DMS79 treated with DMSO at 0.1 percent for 48 hours (cell line): ENCODE data around the gene ANGPTL5.
"Not testable (repeated sequence)": the region's sequence is repeated elsewhere in the genome, so short reads cannot be mapped to it uniquely, and the experiment has no call there.

Source experiments
- DNase-seq: peaks from one replicate; lab custom pipeline; 2025; lab: John Stamatoyannopoulos, UW

ANGPTL5 gene

DNA sequence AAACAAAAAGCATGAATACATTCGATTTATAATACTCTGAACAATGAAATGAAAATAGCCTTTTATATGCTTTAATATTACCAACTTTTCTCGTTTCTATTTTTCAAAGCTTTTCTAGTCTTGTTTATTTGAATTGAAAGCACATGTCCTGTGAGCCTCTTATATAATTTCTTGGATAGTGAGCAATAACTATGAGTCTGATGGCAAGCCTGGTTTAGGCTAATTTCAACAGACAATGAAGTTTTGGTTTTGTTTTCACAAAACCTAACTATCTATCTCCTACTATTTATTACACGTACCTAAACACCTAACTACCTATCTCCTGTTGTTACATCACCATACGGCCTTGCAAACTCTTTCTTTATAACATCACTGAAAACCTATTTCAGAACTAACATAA lies 30.7 kb downstream of the ANGPTL5 start:
- no peak for DNase-seq

GRCh38 chr11:101881586-101881985 lies 34.7 kb downstream of the ANGPTL5 start:
- DNase-seq: no peak

DNA sequence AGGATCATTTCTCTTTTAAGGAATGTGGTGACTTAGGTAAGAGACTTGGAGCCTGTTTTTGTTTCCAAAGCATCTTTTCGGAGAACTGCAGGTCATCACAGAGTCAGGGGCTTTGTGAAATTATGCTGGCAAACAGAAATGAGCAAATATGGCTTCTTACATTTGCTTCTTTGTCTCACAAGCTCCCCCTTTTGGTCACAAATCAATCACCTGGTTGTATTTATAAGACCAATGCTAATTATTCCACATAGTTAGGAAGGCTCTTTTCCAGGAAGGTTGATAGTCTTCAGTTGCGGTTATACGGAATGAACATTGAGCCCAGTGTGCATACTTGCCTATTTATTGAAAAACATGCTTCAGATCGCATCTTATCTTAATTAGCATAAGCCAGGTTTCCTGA lies 36.1 kb downstream of the ANGPTL5 start:
- no peak for DNase-seq

DNA sequence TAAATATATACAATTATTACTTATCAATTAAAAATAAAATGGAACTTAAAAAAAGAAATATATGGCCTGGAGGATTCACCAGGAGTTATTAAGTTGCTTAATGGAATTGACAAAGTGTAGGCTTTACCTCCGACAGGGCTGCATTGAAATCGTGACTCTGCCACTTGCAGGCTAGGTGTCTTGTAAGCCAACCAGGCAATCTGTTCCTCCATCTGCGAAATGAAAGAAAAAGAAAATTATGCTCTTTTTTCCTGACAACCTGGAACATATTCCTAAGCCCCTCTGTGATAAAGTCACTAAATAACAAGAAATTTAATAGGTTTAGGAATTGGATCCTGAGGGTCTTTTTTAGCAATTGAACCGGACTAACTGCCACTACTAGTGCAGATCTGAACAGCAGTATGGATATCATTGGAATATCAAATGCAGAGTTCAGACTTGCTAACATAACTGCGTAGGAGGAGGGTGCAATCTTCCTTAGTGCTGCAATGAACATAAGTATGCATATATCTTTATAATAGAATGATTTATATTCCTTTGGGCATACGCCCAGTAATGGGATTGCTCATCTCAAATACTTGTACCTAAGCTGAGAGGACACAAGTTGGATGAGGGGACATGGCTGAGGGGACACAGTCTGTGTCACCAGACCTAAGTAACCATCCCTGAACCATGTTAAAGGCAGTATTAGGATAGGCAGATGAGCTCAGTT lies 44.0 kb downstream of the ANGPTL5 start:
- no peak for DNase-seq

DNA sequence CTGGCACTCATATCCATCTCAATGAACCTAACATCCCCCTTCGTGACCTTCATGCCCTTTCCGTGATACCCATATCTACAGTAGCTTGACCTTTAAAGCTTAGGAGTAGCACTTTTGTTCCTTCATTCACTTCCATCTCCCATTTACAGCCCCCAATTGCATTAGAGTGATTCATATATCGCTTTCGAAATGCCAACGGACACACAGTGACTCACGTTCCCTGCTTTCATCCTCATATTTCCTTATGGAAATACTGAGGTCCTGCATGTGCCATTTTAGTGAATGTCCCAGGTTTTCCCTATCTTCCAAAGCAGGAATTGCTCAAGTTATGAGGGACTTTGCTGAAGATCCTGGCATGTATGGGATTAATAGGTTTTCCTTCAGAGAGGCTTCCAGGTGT lies 45.8 kb downstream of the ANGPTL5 start:
- DNase-seq: no peak

GRCh38 chr11:101867951-101868350 lies 48.4 kb downstream of the ANGPTL5 start:
- DNase-seq: no peak

- DNase-seq: no peak
Observed at GRCh38 chr11:101866619-101867491, 49.5 kb downstream of the ANGPTL5 start.

DNA sequence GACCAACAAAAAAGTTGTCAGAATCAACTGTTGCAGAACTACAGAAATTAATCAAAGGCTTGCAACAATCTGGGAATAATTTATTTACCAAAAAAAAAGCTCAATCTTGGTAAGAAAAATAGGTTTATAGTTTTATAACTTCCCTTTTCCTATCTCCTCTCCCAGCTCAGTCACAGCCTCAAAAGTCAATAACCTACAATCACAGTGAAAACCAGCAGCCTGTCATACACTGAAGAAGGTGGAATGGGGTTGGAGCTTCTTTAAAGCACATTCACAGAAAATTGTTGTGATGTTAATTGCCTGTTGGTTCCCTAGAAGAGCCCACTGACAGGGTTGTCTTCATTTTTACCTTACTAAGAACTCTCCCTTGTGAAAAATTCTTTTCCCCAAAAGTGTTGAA lies 52.2 kb downstream of the ANGPTL5 start:
- DNase-seq: no peak

- no peak for DNase-seq
Observed at GRCh38 chr11:101863361-101863760, 53.0 kb downstream of the ANGPTL5 start.

DNA sequence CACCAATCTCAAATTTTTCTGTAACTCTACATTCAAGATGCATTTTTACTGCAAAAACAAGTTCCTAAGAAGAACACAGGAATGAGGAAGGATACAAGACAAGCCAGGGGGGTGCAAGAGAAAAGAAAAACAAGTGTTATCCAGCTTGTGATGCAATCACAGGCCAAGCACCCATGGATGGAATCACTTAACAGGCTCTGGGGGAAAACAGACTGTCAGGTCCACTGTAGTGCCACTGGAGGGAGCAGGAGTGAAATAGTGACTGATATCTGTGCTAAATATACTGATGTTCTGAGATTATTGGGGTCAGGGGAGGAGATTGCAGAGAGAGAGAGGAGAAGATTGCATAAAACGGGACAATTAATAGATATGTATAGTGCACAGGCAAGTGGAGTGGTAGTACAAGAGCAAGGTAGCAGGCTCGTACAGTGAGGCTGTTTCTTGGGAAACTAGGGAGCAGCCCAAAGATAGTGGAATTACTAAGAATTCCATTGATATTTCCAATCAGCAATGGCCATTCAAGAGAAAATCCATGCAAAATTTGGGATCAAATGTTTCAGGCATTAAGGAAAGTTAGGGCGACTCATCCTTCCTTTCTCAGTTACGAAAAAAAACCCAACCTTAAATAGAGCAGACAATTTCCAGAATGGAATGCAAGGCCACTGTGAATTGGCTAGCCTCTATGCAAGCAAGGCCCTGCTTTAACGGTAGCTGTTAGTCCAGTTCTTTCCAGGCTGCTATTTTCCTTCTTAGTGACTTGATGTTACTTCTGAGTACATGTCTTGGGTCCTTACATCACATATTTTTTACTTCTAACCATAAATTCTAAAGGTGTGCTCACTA lies 53.7 kb downstream of the ANGPTL5 start:
- no peak for DNase-seq

DNA sequence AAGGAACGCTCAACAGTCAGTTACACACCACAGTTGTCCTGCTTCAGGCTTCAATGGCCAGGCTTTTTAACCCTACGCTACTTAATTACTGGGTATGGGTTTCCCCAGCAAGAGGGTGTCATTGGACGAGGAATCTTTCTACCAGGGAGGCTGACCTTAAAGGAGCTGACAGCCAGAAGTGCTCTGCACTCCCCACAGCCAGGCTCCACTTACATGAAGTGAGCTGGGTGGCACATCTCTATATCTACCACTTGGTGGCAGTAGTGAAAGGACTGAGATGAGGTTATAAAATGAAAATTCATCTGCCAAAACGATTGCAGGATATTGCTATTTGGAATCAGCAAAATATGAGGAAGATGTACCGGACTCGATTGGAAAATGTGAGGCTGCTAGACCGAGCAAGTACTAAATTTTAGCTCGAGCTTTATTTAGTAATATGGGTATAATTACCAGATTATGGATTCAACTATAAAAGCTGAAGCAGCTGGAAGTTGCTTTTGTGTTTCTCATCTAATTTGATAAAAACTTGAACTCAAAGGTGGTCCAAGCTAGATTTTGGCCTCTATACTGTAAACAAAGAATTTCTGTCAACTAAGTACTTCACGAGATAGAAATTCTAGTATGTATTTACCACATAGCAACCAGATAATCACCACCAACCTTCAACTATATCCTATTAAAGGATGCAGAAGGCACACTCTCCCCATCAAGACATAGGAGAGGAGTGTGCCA lies 55.5 kb downstream of the ANGPTL5 start:
- DNase-seq: no peak

- DNase-seq: not testable (repeated sequence)
Observed at GRCh38 chr11:101852260-101852659, 64.1 kb downstream of the ANGPTL5 start.

GRCh38 chr11:101848262-101848661 lies 68.1 kb downstream of the ANGPTL5 start:
- no peak for DNase-seq

GRCh38 chr11:101844608-101845007 lies 71.7 kb downstream of the ANGPTL5 start:
- DNase-seq: no peak

DNA sequence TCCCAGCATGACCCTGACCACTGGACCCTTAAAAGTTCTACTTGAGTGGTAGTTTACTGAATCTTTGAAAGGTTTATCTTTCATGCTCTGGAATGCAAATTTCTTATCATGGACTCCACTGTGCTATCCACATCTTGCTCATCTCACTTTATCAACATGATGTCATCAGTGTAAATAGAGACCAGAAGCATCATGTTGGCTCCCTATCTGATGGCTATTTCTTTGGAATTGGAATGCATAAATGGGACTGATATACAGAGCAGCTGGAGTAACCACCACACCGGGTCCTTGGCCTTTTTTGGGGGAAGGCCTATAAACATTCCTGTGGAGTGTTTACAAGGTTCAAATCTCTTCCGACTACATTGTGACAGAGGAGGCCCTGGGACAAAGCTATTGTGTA lies 75.6 kb downstream of the ANGPTL5 start:
- no peak for DNase-seq
